ENCODE results near the gene ADAMTS17. TPM values are rescaled to one million over a fixed set of nuclear protein-coding genes. Genes with fewer than 3 reads are reported as not detected.

The ADAMTS17 gene
- total RNA-seq, 1 experiment from 2014 or later: 4.1 TPM

DNA sequence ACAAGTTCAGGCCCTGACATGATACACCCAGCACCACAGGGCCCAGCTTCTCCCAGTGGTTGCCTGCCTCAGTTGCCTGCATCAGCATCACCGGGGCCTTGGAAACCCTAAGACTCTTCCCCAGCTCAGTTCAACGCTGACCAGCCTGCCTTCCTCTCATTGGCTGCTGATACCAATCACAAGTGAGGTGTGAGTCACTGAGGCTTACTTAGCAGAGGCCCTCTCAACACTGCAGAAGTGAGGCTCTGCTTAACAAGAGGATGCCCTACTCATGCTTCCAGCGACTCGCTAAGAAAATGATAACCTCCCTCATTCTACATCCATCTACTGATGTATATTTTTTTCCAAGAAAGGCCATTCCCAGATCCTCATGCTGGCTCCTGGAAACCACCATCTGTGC is 151.9 kb downstream of the ADAMTS17 start:
- no peaks in the 10 kb centered on the region for H3K36me3 ChIP-seq
- no peaks in the 10 kb centered on the region for H3K4me1 ChIP-seq
- DNase-seq: no peak
- no peak overlapping the region for H3K4me3 ChIP-seq
- no peaks in the 10 kb centered on the region for H3K27me3 ChIP-seq
- H3K9me3 ChIP-seq (replicated peaks): no peaks in the 10 kb centered on the region
- no peak overlapping the region for H3K27ac ChIP-seq

DNA sequence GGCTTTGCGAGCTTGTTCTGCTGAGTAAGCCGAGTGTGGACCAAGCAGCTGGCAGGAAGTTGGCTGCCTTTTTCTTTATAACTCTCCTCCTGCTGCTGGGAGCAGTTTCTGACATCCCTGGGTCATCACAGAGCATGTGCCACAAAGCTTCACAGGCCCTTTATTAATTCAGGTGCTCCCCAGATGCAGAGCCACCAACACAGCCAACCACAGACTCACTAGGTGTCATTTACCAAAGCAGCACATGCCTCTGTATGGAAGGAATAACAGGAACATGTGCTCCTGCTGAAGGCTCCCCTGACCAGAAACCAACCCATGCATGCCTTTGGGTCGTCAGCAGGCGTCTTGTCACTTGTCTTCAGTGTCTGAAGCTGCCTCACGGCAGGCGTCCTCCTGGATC is 152.5 kb downstream of the ADAMTS17 start:
- Histone ChIP-seq H3K9me3 (replicated peaks) (no peaks in the 10 kb centered on the region), H3K27ac (no peak overlapping the region), H3K4me1 (no peaks in the 10 kb centered on the region), H3K36me3 (no peaks in the 10 kb centered on the region), H3K4me3 (no peak overlapping the region), H3K27me3 (no peaks in the 10 kb centered on the region)
- no peak for DNase-seq

DNA sequence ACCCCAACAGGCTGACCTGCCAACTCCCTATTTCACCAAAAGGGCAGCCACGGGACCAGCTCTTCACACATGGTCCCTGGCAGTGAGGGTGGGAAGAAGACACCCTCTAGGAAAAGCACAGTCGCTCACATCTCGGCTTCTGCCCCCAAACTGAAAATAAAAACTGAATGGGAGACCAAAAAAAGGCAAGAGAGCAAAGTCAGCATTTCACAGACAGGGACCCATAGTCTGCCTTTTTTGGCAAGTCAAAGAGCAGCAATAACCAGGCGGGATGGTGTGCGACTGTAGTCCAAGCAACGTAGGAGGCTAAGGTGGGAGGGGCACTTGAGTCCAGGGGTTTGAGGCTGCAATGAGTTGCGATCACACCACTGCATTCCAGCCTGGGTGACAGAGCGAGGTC is 154.1 kb downstream of the ADAMTS17 start:
- Histone ChIP-seq H3K27ac (no peak overlapping the region), H3K27me3 (no peaks in the 10 kb centered on the region), H3K4me3 (no peak overlapping the region), H3K36me3 (no peaks in the 10 kb centered on the region), H3K4me1 (no peaks in the 10 kb centered on the region), H3K9me3 (replicated peaks) (no peaks in the 10 kb centered on the region)
- no peak for DNase-seq

- Histone ChIP-seq H3K36me3 (no peaks in the 10 kb centered on the region), H3K4me3 (no peak overlapping the region), H3K27ac (no peak overlapping the region), H3K27me3 (no peaks in the 10 kb centered on the region), H3K4me1 (no peaks in the 10 kb centered on the region), H3K9me3 (replicated peaks) (no peaks in the 10 kb centered on the region)
- DNase-seq: no peak
Observed at GRCh38 chr15:100186960-100187359, 154.8 kb downstream of the ADAMTS17 start.

GRCh38 chr15:100186366-100186765 is 155.4 kb downstream of the ADAMTS17 start:
- DNase-seq: no peak
- H3K27ac ChIP-seq: no peak overlapping the region
- H3K9me3 ChIP-seq (replicated peaks): no peaks in the 10 kb centered on the region
- no peaks in the 10 kb centered on the region for H3K36me3 ChIP-seq
- H3K4me1 ChIP-seq: no peaks in the 10 kb centered on the region
- H3K27me3 ChIP-seq: no peaks in the 10 kb centered on the region
- H3K4me3 ChIP-seq: no peak overlapping the region

DNA sequence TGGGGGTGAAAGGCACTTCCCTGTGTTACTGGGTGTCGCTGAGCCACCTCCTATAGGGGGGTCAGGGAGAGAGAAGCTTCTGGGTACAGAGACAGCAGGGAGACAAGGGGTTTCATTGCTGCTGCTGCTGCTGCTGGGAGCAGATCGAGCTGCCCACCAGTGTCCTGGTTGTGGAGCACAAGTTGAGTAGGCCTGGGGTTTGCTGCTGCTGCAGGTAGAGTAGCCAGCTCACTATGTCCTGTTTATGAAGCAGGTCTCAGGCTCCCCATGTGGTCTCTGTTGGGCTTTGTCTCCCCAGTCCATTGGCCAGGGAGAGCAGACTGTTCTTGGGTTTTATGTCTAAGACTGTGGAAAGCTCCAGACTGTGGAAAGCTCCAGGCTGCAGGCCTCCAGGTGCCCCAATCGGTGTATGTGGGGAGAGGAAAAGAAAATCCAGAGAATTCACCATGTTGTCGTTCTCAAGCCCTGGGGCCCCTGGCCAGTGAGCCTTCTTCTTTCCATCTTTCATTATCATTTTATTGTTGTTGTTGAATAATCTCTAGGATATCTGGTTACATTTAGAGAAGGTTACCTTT is 157.8 kb downstream of the ADAMTS17 start:
- no peak for DNase-seq
- Histone ChIP-seq H3K27ac (no peak overlapping the region), H3K4me3 (no peak overlapping the region), H3K36me3 (no peaks in the 10 kb centered on the region), H3K4me1 (no peaks in the 10 kb centered on the region), H3K9me3 (replicated peaks) (no peaks in the 10 kb centered on the region), H3K27me3 (no peaks in the 10 kb centered on the region)

DNA sequence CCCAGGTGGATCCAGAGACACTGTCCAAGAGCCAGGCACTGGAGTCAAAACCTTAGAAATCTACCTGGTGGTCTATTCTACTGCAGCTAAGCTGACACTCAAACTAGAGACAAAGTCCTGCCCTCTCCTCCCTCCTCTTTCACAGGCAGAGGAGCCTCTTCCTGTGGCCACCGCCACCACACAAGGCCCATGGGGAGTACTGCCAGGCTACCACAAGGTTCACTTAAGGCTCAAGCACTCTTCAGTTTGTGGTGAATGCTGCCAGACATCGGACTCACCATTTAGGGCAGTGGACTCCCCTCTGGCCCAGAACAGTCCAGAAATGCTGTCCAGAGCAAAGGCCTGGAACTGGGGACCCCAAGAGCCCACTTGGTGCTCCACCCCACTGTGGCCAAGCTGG is 160.9 kb downstream of the ADAMTS17 start:
- no peaks in the 10 kb centered on the region for H3K36me3 ChIP-seq
- no peaks in the 10 kb centered on the region for H3K27me3 ChIP-seq
- DNase-seq: no peak
- H3K4me1 ChIP-seq: no peaks in the 10 kb centered on the region; the same call in 1 of the 2 replicates
- no peak overlapping the region for H3K27ac ChIP-seq
- H3K9me3 ChIP-seq (replicated peaks): no peaks in the 10 kb centered on the region
- H3K4me3 ChIP-seq: no peak overlapping the region

DNA sequence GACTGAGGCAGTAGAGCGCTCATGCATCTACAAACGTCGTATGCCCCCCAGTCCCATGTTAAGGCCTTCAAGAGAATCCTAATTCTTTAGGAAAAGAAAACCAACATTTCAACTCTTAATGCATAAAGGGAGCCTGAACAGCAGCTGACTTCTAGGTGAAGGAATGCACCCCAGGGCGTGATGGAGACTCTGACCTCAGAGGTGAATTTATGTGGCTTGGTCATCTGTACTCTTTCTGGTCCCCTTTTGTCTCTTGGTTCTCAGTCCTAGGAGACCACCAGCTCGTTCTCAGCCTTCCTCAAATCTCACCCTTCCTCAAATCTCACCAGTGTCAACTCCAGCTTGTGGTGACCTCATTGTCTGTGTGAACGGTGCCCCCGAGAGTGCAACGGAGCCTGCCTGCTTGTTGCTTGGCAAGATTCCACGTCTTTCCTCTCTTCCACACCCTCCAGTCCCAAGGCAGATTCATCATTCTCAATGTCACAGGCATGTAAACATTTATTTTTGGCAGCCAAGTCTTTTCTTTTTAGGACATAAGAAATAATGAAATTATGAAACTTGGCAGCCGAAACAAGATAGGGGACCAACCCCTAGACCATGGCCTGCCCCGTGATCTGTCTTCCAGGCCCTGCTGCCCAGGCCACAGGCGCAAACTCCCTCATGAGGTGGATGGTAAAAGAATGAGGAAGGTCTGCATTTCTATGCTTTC is 166.2 kb downstream of the ADAMTS17 start:
- Histone ChIP-seq H3K27ac (no peak overlapping the region), H3K4me1 (no peaks in the 10 kb centered on the region; the same call in 1 of the 2 replicates), H3K9me3 (replicated peaks) (no peaks in the 10 kb centered on the region; the same call in 1 of the 2 replicates), H3K36me3 (no peaks in the 10 kb centered on the region), H3K27me3 (no peaks in the 10 kb centered on the region), H3K4me3 (no peak overlapping the region)
- DNase-seq: peak in 1 of 2 experiments; percentile 9

DNA sequence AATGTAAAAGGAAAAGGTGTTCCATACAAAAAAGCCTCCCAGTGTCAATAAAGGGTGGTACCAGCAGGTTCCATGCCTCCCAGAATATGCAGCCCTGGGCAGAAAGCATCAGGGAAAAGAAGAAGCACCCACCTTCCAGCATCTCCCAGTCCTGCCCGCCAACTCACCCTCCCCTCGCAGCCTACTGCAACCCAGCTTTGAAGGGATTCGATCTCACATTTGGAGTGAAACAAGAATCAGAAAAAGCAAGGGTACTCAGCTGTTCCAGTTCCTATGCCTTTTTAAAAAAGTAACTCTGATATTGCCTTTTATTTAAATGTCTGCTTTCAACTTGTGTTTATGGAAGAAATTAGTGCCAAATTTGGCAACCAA is 166.9 kb downstream of the ADAMTS17 start:
- Histone ChIP-seq H3K36me3 (no peaks in the 10 kb centered on the region), H3K4me1 (no peaks in the 10 kb centered on the region; the same call in 1 of the 2 replicates), H3K27ac (no peak overlapping the region), H3K4me3 (no peak overlapping the region), H3K27me3 (no peaks in the 10 kb centered on the region), H3K9me3 (replicated peaks) (no peaks in the 10 kb centered on the region; the same call in 1 of the 2 replicates)
- no peak for DNase-seq

GRCh38 chr15:100174159-100174903 is 167.4 kb downstream of the ADAMTS17 start:
- no peak overlapping the region for H3K27ac ChIP-seq
- H3K4me1 ChIP-seq: no peaks in the 10 kb centered on the region; the same call in 1 of the 2 replicates
- H3K4me3 ChIP-seq: no peak overlapping the region
- H3K9me3 ChIP-seq (replicated peaks): no peaks in the 10 kb centered on the region; the same call in 1 of the 2 replicates
- no peak for DNase-seq
- H3K27me3 ChIP-seq: no peaks in the 10 kb centered on the region
- H3K36me3 ChIP-seq: no peaks in the 10 kb centered on the region

GRCh38 chr15:100172356-100173024 is 169.3 kb downstream of the ADAMTS17 start:
- no peaks in the 10 kb centered on the region for H3K36me3 ChIP-seq
- H3K4me3 ChIP-seq: no peak overlapping the region
- H3K27me3 ChIP-seq: no peaks in the 10 kb centered on the region
- no peaks in the 10 kb centered on the region; the same call in 1 of the 2 replicates for H3K9me3 ChIP-seq (replicated peaks)
- H3K27ac ChIP-seq: no peak overlapping the region
- no peak for DNase-seq
- H3K4me1 ChIP-seq: no peaks in the 10 kb centered on the region; the same call in 1 of the 2 replicates

DNA sequence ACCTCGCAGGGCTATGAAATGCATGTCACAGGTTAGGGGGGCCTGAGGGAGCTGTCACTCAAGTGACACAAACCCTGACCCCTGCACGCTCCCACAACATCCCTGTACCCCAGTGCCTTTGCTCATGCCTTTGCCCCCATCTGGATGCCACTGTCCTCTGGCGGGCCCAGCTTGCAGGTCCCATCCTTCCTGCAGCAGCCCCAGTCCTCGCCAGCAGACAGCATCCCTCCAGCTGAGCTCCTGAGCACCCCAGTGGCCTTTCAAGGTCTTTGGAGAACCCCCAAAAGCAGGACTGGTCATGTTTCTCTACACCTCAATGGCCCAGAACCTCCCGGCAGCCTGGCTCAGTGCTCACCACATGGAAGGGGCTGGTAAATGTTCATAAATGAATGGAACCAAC is 170.4 kb downstream of the ADAMTS17 start:
- DNase-seq: no peak
- Histone ChIP-seq H3K27me3 (no peaks in the 10 kb centered on the region), H3K4me3 (no peak overlapping the region), H3K36me3 (no peaks in the 10 kb centered on the region), H3K4me1 (no peaks in the 10 kb centered on the region; the same call in 1 of the 2 replicates), H3K27ac (no peak overlapping the region), H3K9me3 (replicated peaks) (no peaks in the 10 kb centered on the region; the same call in 1 of the 2 replicates)

DNA sequence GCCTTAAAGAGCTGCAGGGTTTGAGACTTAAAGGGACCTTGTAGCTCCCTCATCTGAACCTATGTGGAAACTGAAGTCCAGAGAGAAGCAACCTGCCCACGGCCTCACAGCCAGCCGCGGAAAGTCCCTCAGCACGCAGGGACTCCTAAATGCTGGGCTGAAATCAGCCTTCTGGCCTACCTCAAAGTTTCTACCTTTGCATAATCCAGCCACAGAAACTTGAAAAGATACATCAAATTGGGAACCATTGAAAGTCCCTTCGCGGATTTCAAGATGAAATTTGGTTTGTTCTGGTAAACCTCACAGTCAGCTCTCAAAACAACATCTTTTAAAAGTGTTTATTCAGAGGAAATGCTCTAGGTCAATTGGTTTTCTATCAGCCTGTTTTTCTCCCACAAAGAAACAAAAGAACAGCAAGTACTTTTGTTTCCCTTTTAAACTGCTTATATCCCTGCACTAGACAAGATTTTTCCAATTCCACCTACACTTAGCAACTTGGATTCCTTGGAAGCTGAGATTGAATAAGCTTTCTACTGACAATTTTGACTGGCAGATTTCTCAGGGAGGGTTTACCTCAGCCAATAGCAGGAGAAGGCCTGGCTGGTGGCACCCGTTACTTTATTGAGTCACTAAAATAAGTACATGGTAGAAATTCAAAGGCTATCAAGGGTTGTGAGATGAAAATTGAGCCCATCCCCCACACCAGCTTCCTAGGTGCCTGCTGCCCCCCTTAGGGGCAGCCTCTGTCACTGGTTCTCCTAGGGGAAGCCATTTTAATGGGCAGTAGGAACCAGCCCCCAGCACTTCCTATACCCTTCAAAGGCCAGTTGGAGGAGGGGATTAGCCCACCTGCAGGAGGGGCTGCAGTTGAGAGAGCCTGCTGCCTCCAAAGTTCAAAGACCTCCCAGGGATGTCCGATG is 171.2 kb downstream of the ADAMTS17 start:
- no peaks in the 10 kb centered on the region for H3K36me3 ChIP-seq
- no peaks in the 10 kb centered on the region; the same call in 1 of the 2 replicates for H3K9me3 ChIP-seq (replicated peaks)
- H3K27me3 ChIP-seq: no peaks in the 10 kb centered on the region
- DNase-seq: no peak
- no peak overlapping the region for H3K4me3 ChIP-seq
- H3K4me1 ChIP-seq: no peaks in the 10 kb centered on the region; the same call in 1 of the 2 replicates
- H3K27ac ChIP-seq: no peak overlapping the region
